C4-2B (cell line): ENCODE data around the gene CD69.

Experiments used
- ZFX ChIP-seq: fragments of 450-650 bp; IDR thresholded peaks from 2 replicates; pipeline ENCODE4 v1.6.1; 2017
- TF ChIP-seq, protein P1 (sequence below): fragments of 450-650 bp; conservative IDR thresholded peaks from 2 replicates; pipeline ENCODE4 v1.5.1; 2017; ENCODE audit warnings: mild to moderate bottlenecking

DNA sequence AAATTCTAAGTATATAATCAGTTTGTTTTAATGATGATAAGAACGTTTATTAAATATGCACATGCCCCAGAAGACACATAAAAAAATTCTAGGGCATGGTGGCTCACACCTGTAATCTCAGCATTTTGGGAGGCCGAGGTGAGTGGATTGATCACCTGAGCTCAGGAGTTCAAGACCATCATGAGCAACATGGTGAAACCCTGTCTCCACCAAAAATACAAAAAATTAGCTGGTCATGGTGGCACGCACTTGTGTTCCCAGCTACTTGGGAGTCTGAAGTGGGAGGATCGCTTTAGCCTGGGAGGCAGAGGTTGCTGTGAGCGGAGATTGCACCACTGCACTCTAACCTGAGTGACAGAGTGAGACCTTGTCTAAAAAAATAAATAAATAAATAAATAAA is 4.0 kb downstream of the CD69 start:
- TF ChIP-seq, protein P1, sequence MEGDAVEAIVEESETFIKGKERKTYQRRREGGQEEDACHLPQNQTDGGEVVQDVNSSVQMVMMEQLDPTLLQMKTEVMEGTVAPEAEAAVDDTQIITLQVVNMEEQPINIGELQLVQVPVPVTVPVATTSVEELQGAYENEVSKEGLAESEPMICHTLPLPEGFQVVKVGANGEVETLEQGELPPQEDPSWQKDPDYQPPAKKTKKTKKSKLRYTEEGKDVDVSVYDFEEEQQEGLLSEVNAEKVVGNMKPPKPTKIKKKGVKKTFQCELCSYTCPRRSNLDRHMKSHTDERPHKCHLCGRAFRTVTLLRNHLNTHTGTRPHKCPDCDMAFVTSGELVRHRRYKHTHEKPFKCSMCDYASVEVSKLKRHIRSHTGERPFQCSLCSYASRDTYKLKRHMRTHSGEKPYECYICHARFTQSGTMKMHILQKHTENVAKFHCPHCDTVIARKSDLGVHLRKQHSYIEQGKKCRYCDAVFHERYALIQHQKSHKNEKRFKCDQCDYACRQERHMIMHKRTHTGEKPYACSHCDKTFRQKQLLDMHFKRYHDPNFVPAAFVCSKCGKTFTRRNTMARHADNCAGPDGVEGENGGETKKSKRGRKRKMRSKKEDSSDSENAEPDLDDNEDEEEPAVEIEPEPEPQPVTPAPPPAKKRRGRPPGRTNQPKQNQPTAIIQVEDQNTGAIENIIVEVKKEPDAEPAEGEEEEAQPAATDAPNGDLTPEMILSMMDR = no peak
- TF ChIP-seq ZFX = no peak
